ENCODE results near the gene PRPSAP2. TPM values are rescaled to one million over a fixed set of nuclear protein-coding genes. Genes with fewer than 3 reads are reported as not detected.
A peak's percentile ranks its signal among the peaks of the same experiment; 100 is the strongest.

PRPSAP2 gene
- total and polyA plus RNA-seq, 2 donors (not counting 3 experiments of a cell fraction or from before 2014, with no cell fraction given), result 22.2 to 38.5 TPM

GRCh38 chr17:18877104-18877645, 19.2 kb downstream of the PRPSAP2 start:
- no peak overlapping the region for H3K4me2 ChIP-seq (ENCODE audit: insufficient read depth, low read length)
- TF ChIP-seq CTCF (IDR thresholded peaks at IDR 0.05; ENCODE audit: extremely low read depth in 1 of 2, insufficient read depth in 1 of 2, low read depth in 1 of 2, low read length in 2 of 2), result no peak
- no peak for TF ChIP-seq MAX (IDR thresholded peaks at IDR 0.05; ENCODE audit: insufficient read depth, insufficient read length)
- FAIRE-seq (no peak), DNase-seq (ENCODE audit: low read depth, low spot score) (no peak)
- peaks cover 3 to 27% of the 10 kb centered on the region in 2 experiments for H3K36me3 ChIP-seq (ENCODE audit: control insufficient read depth in 2 of 2, extremely low read depth in 1 of 2, insufficient read depth in 2 of 2, low read length in 2 of 2)
- no TSS peak for BruUV-seq (replicated peaks)
- H2AFZ ChIP-seq (ENCODE audit: low read depth, low read length), result no peak overlapping the region
- dilution Hi-C loops (cut with MboI; ENCODE audit: extremely low pct_ligation_motif_present, low sequenced_read_pairs) (no loop called here), intact Hi-C loops (cut with micrococcal nuclease) (no loop called here)
- no peak overlapping the region for H3K4me3 ChIP-seq (replicated peaks in 1 of 3; ENCODE audit: insufficient read depth in 1 of 3, low read depth in 1 of 3, low read length in 3 of 3)
- H3K9me1 ChIP-seq (replicated peaks; ENCODE audit: control insufficient read depth, extremely low read depth, insufficient read depth, low read length), result no peaks in the 10 kb centered on the region
- H3K27ac ChIP-seq (ENCODE audit: insufficient read depth, low read depth, low read length), result no peak overlapping the region
- H3K27me3 ChIP-seq (ENCODE audit: control insufficient read depth in 2 of 2, insufficient read depth in 2 of 2, low read length in 2 of 2), result no peaks in the 10 kb centered on the region
- ChIA-PET POLR2A (no interaction called here), CTCF (interaction anchor here (1.7 kb wide), 1 partner anchor 18 kb away, joined by 5 read pairs; no protein-coding TSS in a partner anchor)
- H3K79me2 ChIP-seq (ENCODE audit: control insufficient read depth, insufficient read depth, low read length), result no peaks in the 10 kb centered on the region
- no peaks in the 10 kb centered on the region for H3K9me3 ChIP-seq (replicated peaks; ENCODE audit: control insufficient read depth, insufficient read depth, low read length)
- H4K20me1 ChIP-seq (replicated peaks; ENCODE audit: control insufficient read depth, extremely low read depth, insufficient read depth, low read length), result no peaks in the 10 kb centered on the region
- H3K4me1 ChIP-seq (ENCODE audit: control insufficient read depth, extremely low read depth, insufficient read depth, low read length), result no peaks in the 10 kb centered on the region
- no peak overlapping the region for H3K9ac ChIP-seq (replicated peaks; ENCODE audit: extremely low read depth, insufficient read depth, low read length)

GRCh38 chr17:18888766-18889290, 30.9 kb downstream of the PRPSAP2 start:
- TF ChIP-seq POLR2A (IDR thresholded peaks at IDR 0.05; ENCODE audit: low read depth, low read length), result no peak
- no peak for TF ChIP-seq POLR2AphosphoS5 (IDR thresholded peaks at IDR 0.05; ENCODE audit: insufficient read depth, low read depth, low read length)
- TF ChIP-seq JUN (IDR thresholded peaks at IDR 0.05; ENCODE audit: borderline replicate concordance, insufficient read depth, insufficient read length, low read depth), result no peak
- TF ChIP-seq EZH2 (IDR thresholded peaks at IDR 0.05; ENCODE audit: borderline replicate concordance, low read depth, low read length, severe bottlenecking), result no peak
- TF ChIP-seq MYC (IDR thresholded peaks at IDR 0.05; ENCODE audit: low read depth, low read length), result no peak
- H3K79me2 ChIP-seq (ENCODE audit: control insufficient read depth, insufficient read depth, low read length), result no peaks in the 10 kb centered on the region
- peak overlapping the region; percentile 67 for H3K4me2 ChIP-seq (ENCODE audit: insufficient read depth, low read length)
- peaks cover 4 to 6% of the 10 kb centered on the region in 2 experiments for H3K36me3 ChIP-seq (ENCODE audit: control insufficient read depth in 2 of 2, extremely low read depth in 1 of 2, insufficient read depth in 2 of 2, low read length in 2 of 2)
- peak; percentile 87 for DNase-seq (ENCODE audit: low read depth, low spot score)
- ChIA-PET CTCF (no interaction called here), POLR2A (no interaction called here)
- H3K9me1 ChIP-seq (replicated peaks; ENCODE audit: control insufficient read depth, extremely low read depth, insufficient read depth, low read length), result no peaks in the 10 kb centered on the region
- no peaks in the 10 kb centered on the region for H3K27me3 ChIP-seq (ENCODE audit: control insufficient read depth in 2 of 2, insufficient read depth in 2 of 2, low read length in 2 of 2)
- FAIRE-seq, result peak; percentile 63
- peak overlapping the region in 1 of 3 experiments; percentile 61 for H3K4me3 ChIP-seq (replicated peaks in 1 of 3; ENCODE audit: insufficient read depth in 1 of 3, low read depth in 1 of 3, low read length in 3 of 3)
- no peaks in the 10 kb centered on the region for H4K20me1 ChIP-seq (replicated peaks; ENCODE audit: control insufficient read depth, extremely low read depth, insufficient read depth, low read length)
- H3K27ac ChIP-seq (ENCODE audit: insufficient read depth, low read depth, low read length), result no peak overlapping the region
- no peaks in the 10 kb centered on the region for H3K9me3 ChIP-seq (replicated peaks; ENCODE audit: control insufficient read depth, insufficient read depth, low read length)
- H2AFZ ChIP-seq (ENCODE audit: low read depth, low read length), result no peak overlapping the region
- intact Hi-C loops (cut with micrococcal nuclease) (no loop called here), dilution Hi-C loops (cut with MboI; ENCODE audit: extremely low pct_ligation_motif_present, low sequenced_read_pairs) (no loop called here)
- H3K9ac ChIP-seq (replicated peaks; ENCODE audit: extremely low read depth, insufficient read depth, low read length), result no peak overlapping the region
- BruUV-seq (replicated peaks), result no TSS peak
- peaks cover 10% of the 10 kb centered on the region for H3K4me1 ChIP-seq (ENCODE audit: control insufficient read depth, extremely low read depth, insufficient read depth, low read length)
